Calu3 (cell line): ENCODE data around the gene ATP5F1C. TPM values are rescaled to one million over a fixed set of nuclear protein-coding genes. Genes with fewer than 3 reads are reported as not detected.
"Not testable (repeated sequence)": the region's sequence is repeated elsewhere in the genome, so short reads cannot be mapped to it uniquely, and the experiment has no call there.

Source experiments
- BruUV-seq: library from RNA; stranded (reverse); fragments of 400-500 nt; replicated peaks from 2 replicates; lab custom pipeline; 2021; lab: Mats Ljungman, UMichigan
- CTCF ChIA-PET: fragments of 300-600 bp; sonication (Branson Sonifier 250); formaldehyde crosslinking; loops from one replicate; lab custom pipeline; 2022; ENCODE audit warnings: antibody characterized with exemption; lab: Charles Lee
- DNase-seq: peaks from one replicate; pipeline ENCODE4 v3.0.0; 2022
- H3K27ac Mint-ChIP-seq: one replicate; pipeline ENCODE4 v1.8.0; 2022; ENCODE audit warnings: mixed read lengths; ENCODE audit not compliant: unreplicated experiment
- H3K27me3 Mint-ChIP-seq: one replicate; pipeline ENCODE4 v1.8.0; 2022; ENCODE audit warnings: mixed read lengths; ENCODE audit not compliant: unreplicated experiment
- H3K36me3 Mint-ChIP-seq: one replicate; pipeline ENCODE4 v1.8.0; 2022; ENCODE audit warnings: mild to moderate bottlenecking, moderate library complexity, mixed read lengths; ENCODE audit not compliant: insufficient read depth, unreplicated experiment
- H3K4me1 Mint-ChIP-seq: one replicate; pipeline ENCODE4 v1.8.0; 2022; ENCODE audit warnings: mild to moderate bottlenecking, low read depth, mixed read lengths; ENCODE audit not compliant: unreplicated experiment
- H3K4me3 Mint-ChIP-seq: one replicate; pipeline ENCODE4 v1.8.0; 2022; ENCODE audit warnings: mild to moderate bottlenecking, low read depth, moderate library complexity, mixed read lengths; ENCODE audit not compliant: unreplicated experiment
- H3K9me3 Mint-ChIP-seq: one replicate; pipeline ENCODE4 v1.8.0; 2022; ENCODE audit warnings: low read depth, mixed read lengths; ENCODE audit not compliant: unreplicated experiment
- CTCF ChIP-seq: fragments of 200-600 bp; IDR thresholded peaks from one replicate; pipeline ENCODE4 v1.8.0; 2022; ENCODE audit warnings: antibody characterized with exemption; ENCODE audit not compliant: unreplicated experiment
- intact Hi-C: fragments of 100-400 bp; cut with micrococcal nuclease; formaldehyde crosslinking; loops from one replicate; pipeline ENCODE4 v1.10.0; 2022; ENCODE audit not compliant: unreplicated experiment
- total RNA-seq: library from RNA; stranded (reverse); gene quantifications from 2 replicates; pipeline ENCODE4 v1.2.3, GENCODE V29; 2022

Gene ATP5F1C
- total RNA-seq, 1 experiment from 2014 or later = 373 TPM

DNA sequence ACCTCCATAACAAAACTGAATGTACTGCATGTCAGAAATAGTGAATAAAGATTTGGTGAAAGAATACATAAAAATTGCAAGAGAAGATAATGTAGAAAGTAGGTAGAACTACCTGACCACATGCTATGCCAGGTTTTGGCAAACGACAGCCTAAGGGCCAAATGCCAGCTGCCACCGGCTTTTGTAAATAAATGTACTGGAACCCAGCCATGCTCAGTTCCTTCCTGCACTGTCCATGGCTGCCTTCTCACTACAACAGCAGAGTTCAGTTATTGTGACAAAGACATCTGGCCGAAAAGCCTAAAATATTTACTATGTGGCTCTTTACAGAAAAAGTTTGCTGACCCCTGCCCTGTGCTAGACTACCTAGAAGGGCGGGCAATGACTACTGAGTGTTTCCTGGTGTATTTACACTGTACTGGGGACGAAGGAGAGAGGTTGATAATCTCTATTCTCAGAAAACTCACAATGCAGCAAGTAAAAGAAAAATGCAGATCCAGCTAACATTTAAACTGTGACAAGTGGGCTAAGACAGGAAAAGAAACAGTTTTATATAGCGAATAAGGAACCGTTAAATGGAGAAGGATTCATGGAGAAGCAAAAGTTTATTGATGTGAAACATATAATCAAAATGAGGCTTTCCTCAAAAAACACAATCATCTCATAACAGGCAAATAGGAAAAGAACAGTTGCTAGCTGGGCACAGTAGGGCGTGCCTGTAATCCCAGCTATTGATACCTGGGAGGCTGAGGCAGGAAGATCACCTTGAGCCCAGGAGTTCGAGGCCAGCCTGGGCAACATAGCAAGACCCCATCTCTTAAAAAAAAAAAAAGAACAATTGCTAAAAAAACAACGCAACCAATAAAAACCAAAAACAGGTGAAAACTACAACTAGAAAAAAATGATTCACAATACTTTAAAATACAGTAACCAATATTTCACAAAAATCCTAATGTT is 13.9 kb upstream of the ATP5F1C start:
- H3K9me3 Mint-ChIP-seq = no peaks in the 10 kb centered on the region
- DNase-seq = peak; percentile 21
- intact Hi-C loops = no loop called here
- no peaks in the 10 kb centered on the region for H3K4me1 Mint-ChIP-seq
- BruUV-seq = no TSS peak
- peaks cover 45% of the 10 kb centered on the region for H3K36me3 Mint-ChIP-seq
- H3K4me3 Mint-ChIP-seq = no peak overlapping the region
- CTCF ChIA-PET = no interaction called here
- no peak overlapping the region for H3K27ac Mint-ChIP-seq
- no peaks in the 10 kb centered on the region for H3K27me3 Mint-ChIP-seq
- no peak for TF ChIP-seq CTCF

DNA sequence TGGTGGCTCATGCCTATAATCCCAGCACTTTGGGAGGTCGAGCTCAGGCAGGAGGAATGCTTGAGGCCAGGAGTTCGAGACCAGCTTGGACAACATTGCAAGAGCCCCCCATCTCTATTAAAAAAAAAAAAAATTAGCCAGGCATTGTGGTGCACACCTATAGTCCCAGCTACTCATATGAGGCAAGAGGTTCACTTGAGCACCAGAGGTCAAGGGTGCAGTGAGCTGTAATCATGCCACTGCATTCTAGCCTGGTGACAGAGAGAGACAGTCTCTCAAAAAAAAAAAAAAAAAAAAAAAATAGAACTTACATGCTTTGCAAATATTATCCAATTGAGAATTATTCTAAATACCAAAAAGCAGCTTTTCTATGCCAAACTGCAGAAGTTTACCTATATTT is 11.2 kb upstream of the ATP5F1C start:
- H3K4me3 Mint-ChIP-seq = no peak overlapping the region
- no peak overlapping the region for H3K27ac Mint-ChIP-seq
- no peaks in the 10 kb centered on the region for H3K9me3 Mint-ChIP-seq
- intact Hi-C loops = no loop called here
- no peak for TF ChIP-seq CTCF
- peaks cover 48% of the 10 kb centered on the region for H3K36me3 Mint-ChIP-seq
- no peaks in the 10 kb centered on the region for H3K4me1 Mint-ChIP-seq
- DNase-seq = no peak
- BruUV-seq = no TSS peak
- CTCF ChIA-PET = interaction anchor here (0.6 to 0.7 kb wide), 2 partner anchors 203 to 958 kb away, joined by 3 read pairs; no protein-coding TSS in a partner anchor
- no peaks in the 10 kb centered on the region for H3K27me3 Mint-ChIP-seq

GRCh38 chr10:7782194-7782593 is 5.8 kb upstream of the ATP5F1C start:
- H3K4me1 Mint-ChIP-seq, H3K9me3 Mint-ChIP-seq, DNase-seq, CTCF ChIA-PET, intact Hi-C loops, H3K27ac Mint-ChIP-seq, H3K27me3 Mint-ChIP-seq, H3K4me3 Mint-ChIP-seq, BruUV-seq: not testable (repeated sequence)
- H3K36me3 Mint-ChIP-seq = peaks cover 28% of the 10 kb centered on the region

DNA sequence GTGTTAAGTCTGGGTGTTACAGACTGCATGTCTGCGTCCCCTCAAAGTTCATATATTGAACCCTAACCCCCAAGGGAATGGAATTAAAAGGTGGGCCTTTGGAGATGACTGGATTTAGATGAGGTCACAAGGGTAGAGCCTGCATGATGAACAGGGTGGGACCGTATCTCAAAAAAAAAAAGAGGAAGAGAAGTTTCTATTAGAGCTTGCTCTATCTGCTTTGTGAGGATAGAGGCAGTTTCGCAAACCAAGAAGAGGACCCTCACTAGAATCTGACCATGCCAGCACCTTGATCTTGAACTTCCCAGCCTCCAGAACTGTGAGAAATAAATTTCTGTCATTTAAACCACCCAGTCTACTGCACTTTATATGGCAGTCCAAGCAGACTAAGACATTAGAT is 1.5 kb upstream of the ATP5F1C start:
- Mint-ChIP-seq H3K27me3 (no peaks in the 10 kb centered on the region), H3K9me3 (no peaks in the 10 kb centered on the region), H3K4me1 (peaks cover 16% of the 10 kb centered on the region), H3K36me3 (peaks cover 14% of the 10 kb centered on the region), H3K27ac (no peak overlapping the region), H3K4me3 (no peak overlapping the region)
- DNase-seq = no peak
- CTCF ChIA-PET = no interaction called here
- intact Hi-C loops = loop anchor here (5.0 kb wide), 1 partner anchor 99 kb away; no protein-coding TSS in a partner anchor
- no peak for TF ChIP-seq CTCF
- no TSS peak for BruUV-seq
